CD4-positive, alpha-beta T cell treated with Interleukin-21 for 1 hour (primary cell): ENCODE results near the gene GBGT1.
"Not testable (repeated sequence)": the region's sequence is repeated elsewhere in the genome, so short reads cannot be mapped to it uniquely, and the experiment has no call there.

Source experiments
- DNase-seq: peaks from one replicate; pipeline ENCODE4 v3.0.0-alpha.2; 2020

The GBGT1 gene

DNA sequence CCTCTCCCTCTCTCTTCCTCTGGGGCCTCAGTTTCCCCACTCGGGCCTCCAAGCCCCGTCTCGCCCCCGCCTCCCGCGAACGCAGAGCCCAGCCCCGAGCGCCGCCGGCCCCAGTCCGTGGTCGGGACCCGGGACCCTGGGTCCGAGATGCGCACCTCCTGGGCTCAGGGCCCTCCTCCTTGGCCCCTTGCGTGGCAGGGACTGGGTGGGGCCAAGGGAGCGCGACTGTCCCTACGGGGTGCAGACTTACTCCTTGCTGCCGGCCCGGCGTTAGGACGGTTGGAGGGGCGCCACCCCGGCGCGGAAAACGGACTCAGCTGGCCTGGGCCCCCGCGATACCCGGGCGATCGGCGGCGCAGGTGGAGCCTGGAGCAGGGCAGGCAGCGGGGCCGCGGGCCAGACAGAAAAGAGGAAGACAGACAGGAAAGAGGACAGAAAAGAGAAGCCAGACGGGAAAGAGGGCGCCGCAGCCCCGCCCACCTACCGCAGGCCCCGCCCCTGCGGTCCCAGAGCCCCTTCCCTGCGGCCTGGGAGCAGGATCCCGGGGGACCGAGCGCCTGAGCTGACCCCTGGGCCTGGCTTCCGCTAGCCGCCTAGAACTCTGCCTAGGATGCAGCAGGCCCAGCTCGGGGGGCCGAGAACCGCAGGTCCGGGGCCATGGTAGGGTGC lies at the start of gene GBGT1:
TSS of gene GBGT1 (minus strand) at position 411 of the 669 bp plus-strand sequence. CDS start 1,502 bp downstream, outside the sequence.
- peak; percentile 43 for DNase-seq

DNA sequence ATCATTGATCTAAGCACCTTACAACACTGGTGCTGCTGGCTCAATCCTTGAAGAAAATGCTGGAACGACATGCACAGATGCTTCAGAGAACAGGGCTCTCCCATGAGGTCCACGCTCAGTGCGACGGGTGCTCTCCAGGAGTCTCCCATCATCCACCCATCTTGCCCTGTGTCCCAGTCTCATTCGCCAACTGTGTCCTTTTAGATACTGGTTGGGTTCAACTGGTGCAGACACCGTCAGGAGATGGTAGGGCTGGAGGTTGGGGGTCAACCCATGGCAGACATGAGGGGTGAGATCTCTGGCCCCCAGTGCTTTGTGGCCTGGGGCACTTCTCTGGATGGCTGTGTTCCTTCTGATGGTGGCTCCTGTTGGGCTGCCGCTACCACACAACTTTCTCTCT lies 46.9 kb upstream of the GBGT1 start:
- no peak for DNase-seq

DNA sequence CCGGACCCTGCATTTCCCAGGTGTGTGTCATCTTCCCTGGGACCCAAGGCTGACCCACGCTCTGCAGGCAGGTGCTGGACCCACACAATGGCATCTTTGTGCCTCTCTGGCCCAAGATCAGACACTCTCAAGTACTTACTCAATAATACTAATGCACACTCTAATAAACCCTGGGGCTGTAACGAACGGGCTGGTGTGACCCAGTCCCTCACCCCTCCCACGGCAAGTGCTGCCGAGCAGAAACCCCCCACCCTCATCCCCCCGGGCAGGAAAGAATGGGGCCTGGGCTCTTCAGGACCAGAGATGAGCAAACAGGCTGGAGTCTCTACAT lies 46.5 kb upstream of the GBGT1 start:
- DNase-seq = no peak

DNA sequence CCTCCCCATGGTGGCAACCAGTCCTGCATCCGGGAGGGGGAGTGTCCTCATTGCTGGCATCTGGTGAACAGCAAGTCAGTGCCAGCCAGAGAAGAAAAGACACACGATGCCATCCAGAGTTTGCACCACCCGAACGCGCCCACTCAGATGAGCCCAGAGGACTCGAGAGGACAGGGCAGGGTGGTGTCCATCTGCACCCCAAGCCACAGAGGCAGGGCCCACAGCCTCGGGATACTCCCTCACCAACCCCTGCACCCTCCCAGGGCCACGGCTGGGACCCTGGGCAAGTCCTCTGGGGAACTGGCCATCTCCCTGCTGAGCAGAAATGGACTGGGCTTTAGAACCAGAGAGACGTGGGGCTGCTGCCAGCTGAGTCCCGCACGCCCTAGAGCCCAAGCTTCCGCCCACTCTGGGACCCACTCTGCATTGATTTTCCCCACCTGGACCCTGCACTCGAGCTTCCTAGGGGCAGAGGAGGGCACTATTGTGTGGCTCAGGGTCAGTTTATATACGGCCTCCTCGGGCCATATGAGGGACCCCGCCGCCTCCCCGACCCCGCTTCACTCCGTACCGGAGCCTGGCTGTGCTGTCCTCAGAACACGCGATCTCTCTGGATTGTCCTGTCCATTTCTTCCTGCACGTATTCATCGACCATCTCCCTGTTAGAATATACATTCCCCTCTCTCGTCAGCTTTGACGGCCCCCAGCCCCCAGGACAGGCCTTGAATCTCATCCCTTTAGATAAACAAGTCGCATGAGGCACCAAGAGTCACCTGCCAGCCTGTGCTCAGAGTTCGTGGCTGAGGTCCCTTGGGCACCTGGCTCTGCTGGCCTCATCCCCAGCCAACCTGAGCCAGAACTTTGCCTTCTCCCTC lies 45.9 kb upstream of the GBGT1 start:
- DNase-seq = not testable (repeated sequence)

DNA sequence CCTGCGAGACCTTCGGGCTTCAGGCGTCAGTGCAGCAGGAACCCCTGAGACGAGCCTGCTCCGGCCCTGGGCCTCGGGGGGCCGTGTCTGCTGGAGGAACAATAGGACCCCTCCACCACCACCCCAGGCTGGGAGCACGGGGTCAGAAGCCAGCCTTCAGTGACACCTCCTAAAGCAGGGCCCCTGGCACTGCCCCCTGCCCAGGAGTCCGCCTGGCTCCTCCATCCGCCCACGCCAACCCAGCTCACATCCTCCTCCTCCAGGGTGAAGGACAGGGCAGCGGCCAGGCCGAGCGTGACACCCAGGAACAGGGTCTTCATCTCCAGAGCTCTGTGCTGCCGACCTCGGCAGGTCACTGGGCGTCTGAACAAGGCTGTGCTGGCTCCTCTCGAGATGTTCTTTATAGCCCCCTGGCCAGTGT lies 45.2 kb upstream of the GBGT1 start, which contains the start of gene OBP2B:
TSS of gene OBP2B (minus strand) at position 371 of the 421 bp plus-strand sequence. CDS start at position 320, 51 bp downstream.
- not testable (repeated sequence) for DNase-seq

DNA sequence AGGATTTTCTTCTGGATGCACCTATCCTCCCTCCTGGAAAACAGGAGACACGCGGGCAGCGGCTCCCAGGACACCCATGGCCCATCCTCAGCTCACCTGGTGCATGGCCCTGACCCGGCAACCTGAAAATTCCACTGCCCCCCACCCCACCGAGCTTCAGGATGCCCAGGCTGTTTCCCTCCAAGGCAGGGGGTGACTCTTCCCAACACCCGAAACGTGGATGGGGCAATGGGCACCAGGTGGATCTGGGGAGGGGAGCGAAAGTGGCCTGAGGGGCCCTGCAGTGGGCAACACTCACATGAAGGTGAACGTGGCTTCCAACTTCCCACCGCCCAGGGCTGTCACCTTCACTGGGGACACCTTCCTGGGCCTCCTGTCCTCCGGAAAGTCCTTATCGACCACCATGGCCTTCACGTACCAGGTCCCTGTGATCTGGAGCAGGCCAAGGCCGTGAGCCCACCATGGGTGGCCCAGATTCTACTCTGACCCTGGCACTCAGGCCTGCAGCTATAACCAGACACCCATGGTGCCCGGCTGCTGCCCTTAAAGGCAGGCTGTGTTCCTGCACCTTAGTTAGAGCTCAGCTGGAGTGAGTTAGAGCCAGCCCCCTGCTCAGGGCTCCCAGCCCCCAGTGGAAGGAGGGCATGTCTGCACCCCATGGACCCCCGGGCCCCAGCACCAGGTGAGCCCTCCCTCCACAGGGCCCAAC lies 44.6 kb upstream of the GBGT1 start:
- DNase-seq = not testable (repeated sequence)

DNA sequence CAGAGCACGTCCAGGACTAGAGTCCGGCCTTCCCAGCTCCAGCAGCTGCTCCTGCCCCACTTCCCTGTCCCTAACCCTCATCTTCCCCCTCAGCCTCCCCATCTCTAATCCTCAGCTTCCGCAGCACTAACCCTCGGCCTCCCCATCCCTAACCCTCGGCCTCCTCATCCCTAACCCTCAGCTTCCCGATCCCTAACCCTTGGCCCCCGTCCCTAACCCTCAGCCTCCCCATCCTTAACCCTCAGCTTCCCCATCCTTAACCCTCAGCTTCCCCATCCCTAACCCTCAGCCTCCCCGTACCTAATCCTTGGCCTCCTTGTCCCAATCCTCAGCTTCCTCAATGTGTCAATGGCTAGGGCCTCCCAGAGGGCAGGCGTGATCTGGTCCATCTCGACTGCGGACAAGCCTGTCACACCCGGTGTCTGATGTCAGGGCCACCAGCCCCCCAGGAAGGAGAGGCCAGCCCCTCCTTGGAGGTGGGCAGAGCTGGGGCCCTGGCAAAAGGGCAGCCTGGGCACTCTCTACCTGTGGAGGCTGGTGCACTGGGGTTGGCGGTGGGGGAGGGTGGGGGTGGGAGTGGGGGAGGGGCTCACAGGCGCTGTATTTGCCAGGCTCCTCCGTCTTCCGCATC lies 43.9 kb upstream of the GBGT1 start:
- no peak for DNase-seq

DNA sequence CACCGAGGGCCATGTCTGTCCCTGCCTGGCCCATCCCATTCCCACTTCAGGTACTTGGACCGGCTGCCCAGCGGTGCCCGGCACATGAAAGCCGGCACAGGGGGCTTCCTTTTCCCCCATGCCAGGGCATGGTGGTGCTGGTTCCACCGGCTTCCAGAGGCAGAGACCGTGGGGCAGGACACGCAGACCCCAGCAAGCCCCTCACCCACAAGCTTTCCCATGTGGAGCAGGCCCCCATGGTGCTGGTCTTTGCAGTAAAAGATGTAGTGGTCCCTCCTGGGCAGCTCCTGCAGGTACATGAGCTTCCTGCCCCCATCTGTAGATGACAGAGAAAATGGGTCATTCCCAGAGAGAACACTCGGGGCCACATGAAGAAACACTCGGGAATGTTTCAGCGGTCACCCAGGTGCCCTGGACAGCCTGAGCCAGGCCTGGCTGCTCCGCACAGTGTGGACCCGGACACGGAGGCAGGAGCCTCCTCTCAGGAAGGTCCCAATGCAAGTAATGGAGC lies 43.4 kb upstream of the GBGT1 start:
- DNase-seq = no peak

DNA sequence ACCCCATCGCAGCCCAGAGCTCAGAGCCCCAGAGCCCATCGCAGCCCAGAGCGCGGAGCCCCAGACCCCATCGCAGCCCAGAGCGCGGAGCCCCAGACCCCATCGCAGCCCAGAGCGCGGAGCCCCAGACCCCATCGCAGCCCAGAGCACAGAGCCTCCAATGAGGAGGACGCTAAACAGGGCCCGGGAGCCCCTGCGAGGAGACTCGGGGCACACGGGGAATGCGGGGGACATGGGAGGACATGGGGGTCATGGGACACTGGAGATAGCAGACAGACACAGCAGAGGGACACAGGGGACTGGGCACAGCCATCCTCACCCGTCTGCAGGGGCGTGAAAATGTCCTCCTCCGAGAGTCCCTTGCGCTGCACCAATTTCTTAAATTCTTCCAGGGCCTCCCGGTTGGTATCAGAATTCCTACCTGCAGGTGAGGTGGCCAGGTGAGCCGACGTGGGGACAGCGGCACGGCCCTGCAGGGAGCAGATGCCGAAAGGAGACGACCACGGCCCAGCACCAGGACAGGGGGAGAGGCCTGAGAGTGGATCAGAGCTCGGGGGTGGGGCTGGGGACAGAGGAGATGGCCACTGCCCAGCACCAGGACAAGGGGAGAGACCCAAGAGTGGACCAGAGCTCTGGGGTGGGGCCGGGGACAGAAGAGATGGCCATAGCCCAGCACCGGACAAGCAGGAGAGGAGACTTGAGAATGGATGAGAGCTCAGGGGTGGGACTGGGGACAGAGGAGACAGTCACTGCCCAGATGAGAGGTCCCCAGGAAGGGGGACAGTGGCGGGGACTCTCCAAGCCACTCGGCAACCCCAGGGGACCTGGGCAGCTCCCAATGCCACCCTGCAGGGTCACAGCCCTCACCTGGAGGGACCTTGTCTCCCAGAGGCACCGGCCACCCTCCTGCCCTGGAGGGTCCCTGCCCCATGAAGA lies 42.5 kb upstream of the GBGT1 start:
- no peak for DNase-seq

DNA sequence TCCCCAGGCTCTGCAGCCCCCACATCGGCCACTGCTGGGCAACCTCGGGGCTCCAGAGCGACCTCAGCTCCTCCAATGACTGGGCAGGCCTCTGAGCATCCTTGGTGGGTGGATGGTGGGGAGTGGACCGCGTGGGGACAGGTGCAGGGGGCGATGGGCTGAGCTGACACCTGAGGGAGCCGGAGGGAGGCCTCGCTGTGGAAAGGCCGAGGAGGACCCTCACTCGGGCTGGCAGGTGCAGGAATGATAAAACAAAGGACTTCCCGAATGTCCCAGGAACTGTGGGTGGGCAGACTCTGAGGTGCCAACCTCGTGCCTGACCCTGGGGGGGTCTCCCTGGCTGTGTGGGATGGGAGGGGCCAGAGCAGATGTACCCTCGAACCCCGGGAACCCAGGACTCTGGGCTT lies 41.8 kb upstream of the GBGT1 start:
- not testable (repeated sequence) for DNase-seq

DNA sequence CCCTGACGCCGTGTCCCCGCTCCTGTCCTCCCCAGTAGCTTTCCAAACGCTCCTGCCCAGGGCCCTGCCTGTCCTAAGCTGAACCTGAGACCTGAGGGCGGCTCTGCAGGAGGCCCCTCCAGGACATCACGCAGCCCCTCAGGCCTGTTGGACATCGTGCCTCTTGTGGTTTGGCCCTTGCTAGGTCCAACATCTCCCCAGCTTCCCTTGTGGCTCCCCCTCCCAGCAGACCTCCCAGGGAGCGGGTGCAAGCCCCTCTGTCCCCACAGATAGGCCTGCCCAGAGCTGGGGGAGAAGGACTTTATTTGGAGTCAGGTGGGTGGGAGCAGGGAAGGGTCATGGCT lies 41.3 kb upstream of the GBGT1 start:
- no peak for DNase-seq

DNA sequence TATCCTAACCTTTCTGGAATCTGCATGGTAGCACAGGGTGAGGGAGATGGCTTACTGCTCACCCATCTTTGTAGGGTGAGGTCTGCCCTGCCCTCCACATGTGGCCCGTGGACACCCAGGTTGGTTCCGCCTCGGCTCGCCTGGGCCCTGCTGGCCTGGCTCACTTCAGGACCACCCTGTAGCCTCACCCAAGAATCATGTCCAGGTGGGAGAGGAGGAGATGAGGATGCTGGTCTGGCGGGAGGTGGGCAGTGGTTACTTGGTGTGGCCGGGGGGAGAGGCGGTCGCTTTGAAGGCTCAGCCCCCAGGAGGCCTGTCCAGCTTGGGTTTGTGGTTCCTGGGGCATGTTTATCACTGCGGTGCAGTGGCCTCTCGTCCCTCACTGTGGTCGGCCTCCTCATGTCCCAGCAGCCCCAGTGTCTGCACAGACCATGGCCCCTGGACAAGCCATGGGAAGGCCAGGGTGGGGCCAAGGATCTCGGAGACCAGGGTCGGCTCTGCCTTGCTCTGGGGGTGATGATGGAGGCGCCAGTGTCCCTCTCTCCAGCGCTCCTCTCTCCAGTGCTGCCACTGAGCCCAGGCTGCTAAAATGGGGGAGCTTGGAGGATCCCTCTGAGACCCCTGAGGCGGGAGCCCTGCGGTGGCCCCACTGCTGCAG lies 40.8 kb upstream of the GBGT1 start:
- no peak for DNase-seq

DNA sequence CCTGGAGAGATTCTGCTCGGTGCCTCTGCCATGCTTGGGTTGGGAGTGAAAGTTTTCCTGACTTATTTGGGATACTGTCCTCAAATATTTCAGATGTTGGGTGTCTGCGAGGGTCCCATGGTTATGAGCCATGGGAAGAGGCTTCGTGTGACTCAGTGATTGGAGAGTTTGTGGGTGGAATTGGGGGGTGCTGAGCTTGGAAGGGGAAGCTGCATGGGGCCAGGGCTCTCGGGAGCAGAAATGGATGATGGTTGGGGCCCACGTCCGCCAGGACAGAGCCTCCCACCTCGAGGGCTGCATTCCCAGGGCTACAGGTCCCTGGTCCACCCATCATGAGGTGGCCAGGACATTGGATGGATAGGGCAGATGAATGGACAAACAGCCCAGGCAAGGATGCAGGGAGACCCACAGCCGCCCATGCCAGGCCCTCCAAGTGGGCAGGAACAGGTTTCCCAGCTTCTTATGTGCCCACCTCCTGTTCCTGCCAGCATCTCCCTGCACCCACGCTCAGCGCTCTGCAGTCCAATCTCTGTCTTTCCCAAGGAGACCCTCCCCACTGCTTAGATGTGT lies 39.9 kb upstream of the GBGT1 start:
- DNase-seq = no peak

DNA sequence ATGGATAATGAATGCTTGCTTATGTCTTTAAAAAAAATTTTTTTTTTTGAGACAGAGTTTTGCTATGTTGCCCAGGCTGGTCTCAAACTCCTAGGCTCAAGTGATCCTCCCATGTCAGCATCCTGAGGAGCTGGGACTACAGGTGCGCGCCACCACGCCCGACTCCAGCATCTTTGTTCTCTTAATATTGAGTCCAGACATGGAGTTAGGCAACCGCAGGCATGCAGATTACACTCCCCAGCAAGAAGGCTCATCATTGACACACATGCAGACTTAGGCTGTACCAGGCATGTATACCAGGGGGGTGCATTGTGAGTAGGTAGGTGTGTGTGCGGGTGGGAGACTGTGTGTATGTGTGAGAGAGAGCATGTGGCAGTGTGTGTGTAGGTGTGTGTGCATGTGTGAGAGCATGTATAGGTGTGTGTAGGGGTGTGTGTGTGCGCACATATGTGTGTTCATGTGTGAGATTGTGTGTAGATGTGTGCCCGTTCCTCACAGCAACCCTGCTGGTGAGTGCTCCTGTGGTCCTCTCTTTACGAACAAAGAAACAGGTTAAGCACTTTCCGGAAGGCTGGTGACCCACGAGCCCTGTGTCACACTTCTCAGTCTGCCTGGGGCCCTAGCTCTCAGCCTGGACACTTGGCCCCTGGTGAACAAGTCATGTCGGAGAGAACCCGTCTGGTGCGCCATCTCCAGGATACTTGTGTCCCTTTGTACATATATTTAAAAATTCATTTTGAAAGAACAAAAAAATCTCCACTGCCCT lies 39.2 kb upstream of the GBGT1 start:
- no peak for DNase-seq

DNA sequence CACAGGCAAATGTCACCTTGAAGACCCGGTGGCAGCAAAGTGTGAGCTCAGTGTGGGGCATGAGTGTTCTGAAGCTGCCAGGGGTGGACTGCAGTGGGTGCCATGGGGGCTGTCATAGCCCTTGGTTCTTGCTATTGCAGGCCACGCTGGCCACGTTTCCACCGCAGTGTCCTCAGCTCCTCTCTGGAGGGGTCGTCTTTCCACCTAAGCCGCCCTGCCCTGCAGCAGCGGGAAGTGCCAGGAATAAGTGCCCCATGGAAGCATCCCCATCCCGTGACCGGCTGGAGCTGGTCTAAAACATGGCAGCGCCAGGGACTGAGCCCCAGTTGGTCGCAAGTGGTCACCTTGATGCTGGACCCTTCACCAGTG lies 38.4 kb upstream of the GBGT1 start:
- no peak for DNase-seq

DNA sequence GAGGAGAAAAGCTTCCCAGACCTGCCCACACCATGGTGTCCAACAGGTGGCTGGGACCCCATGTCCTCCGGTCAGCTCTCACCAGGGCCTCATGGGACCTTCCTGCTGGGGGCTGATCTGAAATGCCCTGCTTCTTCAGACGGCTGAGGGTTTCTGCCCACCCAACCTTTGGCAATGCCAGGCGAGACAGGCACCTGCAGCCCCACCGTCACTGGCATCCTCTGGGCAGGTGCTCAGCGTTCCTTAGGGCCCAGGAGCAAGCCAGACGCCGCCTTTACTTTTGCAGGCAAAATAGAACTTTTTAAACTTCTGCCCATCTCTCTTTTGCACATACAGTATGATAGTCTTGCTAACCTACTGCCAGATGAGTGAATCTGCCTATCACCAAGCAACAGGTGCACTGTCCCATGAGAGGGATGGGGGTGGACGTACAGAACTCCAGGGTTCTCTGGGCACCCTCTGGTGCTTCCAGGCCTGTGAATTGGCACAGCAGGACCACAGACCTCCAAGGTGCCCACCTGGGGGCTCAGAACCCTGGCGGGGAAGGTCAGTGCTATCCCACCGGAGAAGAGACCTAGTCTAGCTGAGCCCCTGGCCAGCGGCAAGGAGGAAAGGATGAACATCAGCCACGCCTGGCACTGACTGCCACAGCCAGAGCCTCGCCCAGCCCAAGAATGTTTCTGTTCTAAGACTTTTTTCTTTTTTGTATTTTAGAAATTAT lies 37.9 kb upstream of the GBGT1 start:
- DNase-seq = no peak

DNA sequence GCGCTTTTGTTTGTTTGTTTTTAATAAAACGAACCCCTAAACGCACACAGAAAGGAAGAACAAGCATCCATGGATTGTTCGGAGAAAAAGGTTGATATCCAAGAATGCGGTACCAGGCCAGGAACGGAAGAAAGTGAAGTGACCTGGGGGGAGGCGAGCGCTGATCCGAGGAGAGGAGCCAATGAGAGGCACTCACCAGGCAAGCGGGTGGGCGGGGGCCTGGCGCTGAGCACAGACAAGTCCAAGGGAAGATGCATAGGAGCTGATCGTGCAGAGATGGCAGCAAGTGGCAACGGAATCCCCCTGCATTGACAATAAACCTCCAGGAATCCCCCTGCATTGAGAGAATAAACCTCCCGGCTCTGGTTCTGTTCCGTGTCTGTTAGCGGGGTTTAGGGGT lies 36.9 kb upstream of the GBGT1 start:
- DNase-seq = no peak

DNA sequence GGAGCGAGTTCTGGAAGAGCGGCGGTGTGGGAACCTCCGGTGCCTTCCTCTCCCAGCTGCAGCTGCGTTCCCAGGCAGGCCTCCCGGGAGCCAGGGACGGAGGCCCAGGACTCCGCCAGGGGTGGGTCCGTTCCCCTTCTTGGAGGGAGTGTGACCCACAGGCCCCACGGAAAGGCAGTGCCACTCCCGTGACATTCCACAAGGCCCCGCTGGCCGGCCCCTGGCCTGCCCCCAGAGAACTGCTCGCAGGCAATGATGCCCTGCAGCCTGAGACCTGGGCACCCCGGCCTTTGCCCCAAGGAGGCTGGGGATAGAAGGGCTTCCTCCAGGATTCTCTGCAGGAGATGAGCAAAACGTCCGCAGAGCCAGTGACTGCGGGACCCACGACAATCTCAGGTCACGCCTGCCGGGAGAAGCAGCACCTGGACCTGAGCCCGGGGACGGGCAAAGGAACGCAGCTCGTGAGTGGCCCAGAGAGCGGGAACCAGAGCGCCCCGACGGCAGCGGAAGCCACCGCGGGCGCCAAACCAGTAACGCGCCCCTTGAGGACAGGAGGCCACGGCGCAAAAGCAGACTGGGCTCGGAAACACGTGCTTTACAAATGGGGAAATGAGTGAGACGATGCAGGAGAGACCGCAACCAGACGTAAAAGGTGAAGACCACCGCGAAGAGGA lies 36.1 kb upstream of the GBGT1 start:
- DNase-seq = peak; percentile 51

DNA sequence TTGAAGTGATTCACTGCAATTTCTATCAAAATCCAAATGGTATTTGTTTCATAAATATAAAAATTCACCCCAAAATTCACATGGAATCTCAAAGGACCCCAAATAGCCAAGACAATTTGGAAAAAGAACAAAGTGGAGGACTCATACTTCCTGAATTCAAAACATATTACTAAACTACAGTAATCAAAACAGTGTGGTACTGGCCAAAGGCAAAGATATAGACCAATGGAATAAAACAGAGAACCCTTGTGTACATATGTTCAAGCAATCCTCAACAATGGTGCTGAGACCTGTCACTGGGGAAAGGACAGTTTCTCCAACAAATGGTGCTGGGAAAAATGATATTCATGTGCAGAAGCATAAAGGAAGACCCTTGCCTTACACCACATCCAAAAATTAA lies 31.3 kb upstream of the GBGT1 start:
- DNase-seq = no peak
